K562 treated with DMSO at 1 percent for 12 hours (cell line): ENCODE measurements around the gene GOLGA8R. TPM values are rescaled to one million over a fixed set of nuclear protein-coding genes. Genes with fewer than 3 reads are reported as not detected.

Experiments
- total RNA-seq: library from RNA; unstranded; fragments of 300-600 nt; gene quantifications from 2 replicates; pipeline ENCODE4 v1.2.3, GENCODE V29; 2022; ENCODE audit not compliant: insufficient read depth

GOLGA8R gene
- not detected in 2 replicates for total RNA-seq

GRCh38 chr15:30414160-30414559 is at the start of gene GOLGA8R:
GOLGA8R (minus strand) TSS chr15:30414260; CDS start chr15:30414162, 98 bp downstream.

GRCh38 chr15:30392766-30393663 is 21.0 kb downstream of the GOLGA8R start, which contains the start of gene CHRFAM7A:
CHRFAM7A (minus strand) TSS chr15:30393540; CDS start chr15:30383351, 10,189 bp downstream.

Other genes with a start within 250 kb of the GOLGA8R start
- gene CHRFAM7A, start 20.7 kb downstream of the GOLGA8R start, total RNA-seq: not detected in 2 replicates
- gene GOLGA8Q, start 137.8 kb upstream of the GOLGA8R start, total RNA-seq: not detected in 2 replicates
- not detected in 2 replicates for gene GOLGA8H, start 189.8 kb upstream of the GOLGA8R start, total RNA-seq